IMR-90 (cell line): Measurements from ENCODE around the gene NFAT5. TPM values are rescaled to one million over a fixed set of nuclear protein-coding genes. Genes with fewer than 3 reads are reported as not detected.

Experiments
- ATAC-seq: fragments of 200-7000 bp; cut with Tn5 transposase; 2 replicates; pipeline ENCODE4 v1.9.1; 2020; ENCODE audit warnings: low read depth, mild to moderate bottlenecking, moderate library complexity
- BruUV-seq: library from RNA; stranded (reverse); fragments of 400-500 nt; replicated peaks from 2 replicates; lab custom pipeline; 2021; lab: Mats Ljungman, UMichigan
- CTCF ChIA-PET: fragments of 300-600 bp; formaldehyde crosslinking; extraction: SDS; loops from one replicate; lab custom pipeline; 2021; ENCODE audit warnings: antibody characterized with exemption; lab: Yijun Ruan, JAX
- POLR2A ChIA-PET: fragments of 300-600 bp; sonication (Branson Sonifier 250); formaldehyde crosslinking; loops from one replicate; lab custom pipeline; 2022; ENCODE audit warnings: antibody characterized with exemption; ENCODE audit not compliant: unreplicated experiment; lab: Charles Lee
- DNase-seq: peaks from one replicate; pipeline ENCODE4 v3.0.0; 2013
- H2AFZ ChIP-seq: replicated peaks from 2 replicates; pipeline ENCODE3; 2013; ENCODE audit warnings: low read length, mild to moderate bottlenecking; ENCODE audit not compliant: poor library complexity
- H2AK5ac ChIP-seq: 2 replicates; pipeline ENCODE4 v1.6.1; 2013; ENCODE audit warnings: low read depth, low read length, inconsistent platforms
- H2AK9ac ChIP-seq: replicated peaks from 2 replicates; pipeline ENCODE3; 2013; ENCODE audit warnings: mild to moderate bottlenecking, low read depth, low read length, moderate library complexity; ENCODE audit not compliant: poor library complexity
- H2BK120ac ChIP-seq: 2 replicates; pipeline ENCODE4 v1.6.1; 2013; ENCODE audit warnings: low read depth, low read length, inconsistent platforms
- H2BK15ac ChIP-seq: 3 replicates; pipeline ENCODE4 v1.6.1; 2013; ENCODE audit warnings: low read depth, low read length, inconsistent platforms
- H2BK20ac ChIP-seq: 2 replicates; pipeline ENCODE4 v1.6.1; 2013; ENCODE audit warnings: low read depth, mild to moderate bottlenecking, inconsistent platforms, low read length, moderate library complexity
- H2BK5ac ChIP-seq: 2 replicates; pipeline ENCODE4 v1.6.1; 2013; ENCODE audit warnings: mild to moderate bottlenecking, low read depth, low read length, inconsistent platforms; ENCODE audit not compliant: poor library complexity, severe bottlenecking
- H3K14ac ChIP-seq: replicated peaks from 2 replicates; pipeline ENCODE4 v1.6.1; 2013; ENCODE audit warnings: low read depth, low read length, inconsistent platforms
- H3K18ac ChIP-seq: 2 replicates; pipeline ENCODE4 v1.6.1; 2013; ENCODE audit warnings: low read depth, low read length, control low read depth
- H3K23ac ChIP-seq: 2 replicates; pipeline ENCODE4 v1.6.1; 2013; ENCODE audit warnings: low read depth, low read length, inconsistent platforms
- H3K27ac ChIP-seq: 2 replicates; pipeline ENCODE4 v1.5.1; 2013; ENCODE audit warnings: mild to moderate bottlenecking, control low read depth, low read length; ENCODE audit not compliant: insufficient read depth
- H3K27me3 ChIP-seq: 2 replicates; pipeline ENCODE4 v1.6.1; 2013; ENCODE audit warnings: low read length; ENCODE audit not compliant: control insufficient read depth, insufficient read depth
- H3K36me3 ChIP-seq: 2 replicates; pipeline ENCODE4 v1.6.1; 2013; ENCODE audit warnings: low read length, mixed read lengths; ENCODE audit not compliant: control insufficient read depth, insufficient read depth
- H3K4ac ChIP-seq: 2 replicates; pipeline ENCODE4 v1.6.1; 2013; ENCODE audit warnings: low read depth, low read length, inconsistent platforms
- H3K4me1 ChIP-seq: 2 replicates; pipeline ENCODE4 v1.6.1; 2013; ENCODE audit warnings: low read length, mixed read lengths; ENCODE audit not compliant: control insufficient read depth, insufficient read depth
- H3K4me2 ChIP-seq: 2 replicates; pipeline ENCODE4 v1.6.1; 2013; ENCODE audit warnings: low read depth, mild to moderate bottlenecking, control low read depth, low read length, moderate library complexity
- H3K4me3 ChIP-seq: 2 replicates; pipeline ENCODE4 v1.5.1; 2013; ENCODE audit warnings: low read depth, mild to moderate bottlenecking, control low read depth, low read length, moderate library complexity; ENCODE audit not compliant: insufficient read depth
- H3K56ac ChIP-seq: 2 replicates; pipeline ENCODE4 v1.6.1; 2013; ENCODE audit warnings: low read length, inconsistent platforms; ENCODE audit not compliant: insufficient read depth; ENCODE audit errors: extremely low read depth
- H3K79me1 ChIP-seq, 2 experiments: 2 replicates each; pipeline ENCODE4 v1.6.1; 2013; ENCODE audit warnings: low read length in 2 of 2, inconsistent platforms in 1 of 2, low read depth in 1 of 2
- H3K9ac ChIP-seq: 2 replicates; pipeline ENCODE4 v1.6.1; 2013; ENCODE audit warnings: low read depth, low read length, control low read depth
- H3K9me1 ChIP-seq: 2 replicates; pipeline ENCODE4 v1.6.1; 2013; ENCODE audit warnings: low read length, inconsistent platforms; ENCODE audit not compliant: insufficient read depth
- H3K9me3 ChIP-seq: 2 replicates; pipeline ENCODE4 v1.6.1; 2013; ENCODE audit warnings: low read length; ENCODE audit not compliant: control insufficient read depth, insufficient read depth
- H4K20me1 ChIP-seq: 2 replicates; pipeline ENCODE4 v1.6.1; 2013; ENCODE audit warnings: low read length, inconsistent platforms; ENCODE audit not compliant: insufficient read depth
- H4K5ac ChIP-seq: 2 replicates; pipeline ENCODE4 v1.6.1; 2013; ENCODE audit warnings: mild to moderate bottlenecking, low read depth, low read length, control low read depth
- H4K8ac ChIP-seq, 2 experiments: 2 replicates each; pipeline ENCODE4 v1.6.1; 2013; ENCODE audit warnings: low read depth in 2 of 2, low read length in 2 of 2, control low read depth in 1 of 2, inconsistent platforms in 1 of 2
- H4K91ac ChIP-seq: 2 replicates; pipeline ENCODE4 v1.6.1; 2013; ENCODE audit warnings: low read depth, low read length, inconsistent platforms; ENCODE audit not compliant: insufficient read depth
- MAFK ChIP-seq: IDR thresholded peaks from 2 replicates; pipeline ENCODE4 v1.6.1; 2012; ENCODE audit warnings: low read depth, low read length, improper control_type of control experiment
- RCOR1 ChIP-seq: IDR thresholded peaks from 2 replicates; pipeline ENCODE4 v1.6.1; 2012; ENCODE audit warnings: mild to moderate bottlenecking, low read length, improper control_type of control experiment; ENCODE audit not compliant: insufficient replicate concordance
- RFX5 ChIP-seq: IDR thresholded peaks from 2 replicates; pipeline ENCODE4 v1.8.0; 2012; ENCODE audit warnings: low read depth, mild to moderate bottlenecking, low read length, moderate library complexity
- SMC3 ChIP-seq: fragments of 150-350 bp; IDR thresholded peaks from 2 replicates; pipeline ENCODE4 v1.6.1; 2016; ENCODE audit warnings: low read depth, mild to moderate bottlenecking, antibody characterized with exemption, low read length, moderate library complexity
- WGBS, 2 experiments: methylation state at CpG; one replicate each; pipeline versions ENCODE4 v1.1.5 to v1.1.7; 2013; ENCODE audit warnings: missing lambda C conversion rate in 2 of 2; ENCODE audit not compliant: insufficient read length in 1 of 2; ENCODE audit errors: extremely low coverage in 2 of 2; 5-methylcytosine and 5-hydroxymethylcytosine counted together
- dilution Hi-C: fragments of 300-500 bp; cut with HindIII; formaldehyde crosslinking; loops from one replicate; pipeline ENCODE4 v1.14.3; 2018; ENCODE audit warnings: low sequenced_read_pairs; ENCODE audit not compliant: unreplicated experiment
- in situ Hi-C: fragments of 300-500 bp; cut with MboI; formaldehyde crosslinking; loops from 3 replicates; pipeline ENCODE4 v1.14.3; 2019; ENCODE audit warnings: low sequenced_read_pairs, inconsistent platforms, mixed read lengths
- intact Hi-C: fragments of 100-400 bp; cut with micrococcal nuclease; formaldehyde crosslinking; loops from 2 replicates; pipeline ENCODE4 v1.10.0; 2022
- polyA plus RNA-seq, 3 experiments: library from polyadenylated mRNA; depleted of rRNA; stranded (reverse); fragments of >200 nt; gene quantifications; 2 replicates each; pipeline ENCODE4 v1.2.3, GENCODE V29; 2012; ENCODE audit warnings: low replicate concordance in 1 of 3
- total RNA-seq: library from RNA; depleted of rRNA; stranded (reverse); fragments of >200 nt; gene quantifications from 2 replicates; pipeline ENCODE4 v1.2.3, GENCODE V29; 2012

Gene NFAT5
- total and polyA plus RNA-seq, 2 of the 4 experiments (the other 2 are of a cell fraction): 10.9 to 20.1 TPM

DNA sequence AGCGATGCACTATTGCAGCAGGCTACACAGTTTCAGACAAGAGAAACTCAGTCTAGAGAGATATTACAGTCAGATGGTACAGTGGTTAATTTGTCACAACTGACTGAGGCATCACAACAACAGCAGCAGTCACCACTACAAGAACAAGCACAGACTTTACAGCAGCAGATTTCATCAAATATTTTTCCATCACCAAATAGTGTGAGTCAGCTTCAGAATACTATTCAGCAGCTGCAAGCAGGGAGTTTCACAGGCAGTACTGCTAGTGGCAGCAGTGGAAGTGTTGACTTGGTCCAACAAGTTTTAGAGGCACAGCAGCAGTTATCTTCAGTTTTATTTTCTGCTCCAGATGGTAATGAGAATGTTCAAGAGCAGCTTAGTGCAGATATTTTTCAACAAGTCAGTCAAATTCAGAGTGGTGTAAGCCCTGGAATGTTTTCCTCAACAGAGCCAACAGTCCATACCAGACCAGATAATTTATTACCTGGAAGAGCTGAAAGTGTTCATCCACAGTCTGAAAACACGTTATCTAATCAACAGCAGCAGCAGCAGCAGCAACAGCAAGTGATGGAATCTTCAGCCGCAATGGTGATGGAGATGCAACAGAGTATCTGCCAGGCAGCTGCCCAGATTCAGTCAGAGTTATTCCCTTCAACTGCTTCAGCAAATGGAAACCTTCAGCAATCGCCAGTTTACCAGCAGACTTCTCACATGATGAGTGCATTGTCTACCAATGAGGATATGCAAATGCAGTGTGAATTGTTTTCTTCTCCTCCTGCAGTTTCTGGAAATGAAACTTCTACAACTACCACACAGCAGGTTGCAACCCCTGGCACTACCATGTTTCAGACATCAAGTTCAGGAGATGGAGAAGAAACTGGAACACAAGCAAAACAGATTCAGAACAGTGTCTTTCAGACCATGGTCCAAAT, 126.5 kb downstream of the NFAT5 start (continued):
- no peak for TF ChIP-seq MAFK

DNA sequence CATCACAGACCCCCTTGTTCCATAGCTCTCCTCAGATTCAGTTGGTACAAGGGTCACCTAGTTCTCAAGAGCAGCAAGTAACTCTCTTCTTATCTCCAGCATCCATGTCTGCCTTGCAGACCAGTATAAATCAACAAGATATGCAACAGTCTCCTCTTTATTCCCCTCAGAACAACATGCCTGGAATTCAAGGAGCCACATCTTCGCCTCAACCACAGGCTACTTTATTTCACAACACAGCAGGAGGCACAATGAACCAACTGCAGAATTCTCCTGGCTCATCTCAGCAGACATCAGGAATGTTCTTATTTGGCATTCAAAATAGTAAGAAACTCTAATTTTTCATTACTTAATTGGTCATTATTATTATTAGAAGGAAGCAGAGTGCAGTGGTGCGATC, 128.2 kb downstream of the NFAT5 start:
- peaks cover 11% of the 10 kb centered on the region for H4K20me1 ChIP-seq
- no peaks in the 10 kb centered on the region for H3K27me3 ChIP-seq
- no peak overlapping the region for H3K4me2 ChIP-seq
- no peak overlapping the region for H3K27ac ChIP-seq
- H3K4ac ChIP-seq: no peak overlapping the region
- H3K23ac ChIP-seq: no peak overlapping the region
- H3K4me1 ChIP-seq: 0 out of 2 replicates have a peak, but pooled peaks cover 2% of the 10 kb centered on the region
- H3K9me1 ChIP-seq: peaks cover 9% of the 10 kb centered on the region; the same call in 1 of the 2 replicates
- dilution Hi-C loops: no loop called here
- ATAC-seq (no peak), DNase-seq (no peak)
- POLR2A ChIA-PET: no interaction called here
- no peak overlapping the region for H2BK5ac ChIP-seq
- H3K4me3 ChIP-seq: no peak overlapping the region
- peaks cover 44% of the 10 kb centered on the region for H3K36me3 ChIP-seq
- H3K18ac ChIP-seq: no peak overlapping the region
- no peak overlapping the region for H3K56ac ChIP-seq
- TF ChIP-seq SMC3 (no peak), RCOR1 (no peak), MAFK (no peak), RFX5 (no peak)
- no peak overlapping the region for H2BK20ac ChIP-seq
- in situ Hi-C loops: no loop called here
- intact Hi-C loops: loop anchor here (5.0 to 10.0 kb wide), 2 partner anchors 109 to 297 kb away; no protein-coding TSS in a partner anchor
- H4K5ac ChIP-seq: no peak overlapping the region
- no peak overlapping the region for H2AK9ac ChIP-seq
- no peaks in the 10 kb centered on the region for H3K9me3 ChIP-seq
- peaks cover 31 to 54% of the 10 kb centered on the region in 2 experiments for H3K79me1 ChIP-seq
- H3K9ac ChIP-seq: no peak overlapping the region
- H2BK15ac ChIP-seq: no peak overlapping the region
- no peak overlapping the region for H4K8ac ChIP-seq
- no peak overlapping the region for H3K14ac ChIP-seq
- no CpG with 5 or more reads among the region's 2 CpGs for WGBS, 2 experiments
- H2AK5ac ChIP-seq: no peak overlapping the region
- H2BK120ac ChIP-seq: no peak overlapping the region
- H2AFZ ChIP-seq: no peak overlapping the region
- BruUV-seq: no TSS peak
- CTCF ChIA-PET: no interaction called here
- no peak overlapping the region for H4K91ac ChIP-seq
